Putamen (tissue), 1 donor: Measurements from ENCODE around the gene SUPT3H.
"Not testable (repeated sequence)": the region's sequence is repeated elsewhere in the genome, so short reads cannot be mapped to it uniquely, and the experiment has no call there.

Experiments
- DNase-seq: peaks from one replicate; pipeline ENCODE4 v3.0.0-alpha.2; 2016; ENCODE audit warnings: low spot score

Gene SUPT3H

GRCh38 chr6:45174045-45174444 lies 203.7 kb downstream of the SUPT3H start:
- no peak for DNase-seq

GRCh38 chr6:45171380-45171779 lies 206.4 kb downstream of the SUPT3H start:
- DNase-seq, result no peak

GRCh38 chr6:45170309-45170708 lies 207.4 kb downstream of the SUPT3H start:
- DNase-seq, result no peak

GRCh38 chr6:45169815-45170214 lies 207.9 kb downstream of the SUPT3H start:
- no peak for DNase-seq

GRCh38 chr6:45163952-45164766 lies 213.6 kb downstream of the SUPT3H start:
- no peak for DNase-seq

GRCh38 chr6:45160305-45160704 lies 217.4 kb downstream of the SUPT3H start:
- DNase-seq, result no peak

GRCh38 chr6:45156075-45156474 lies 221.7 kb downstream of the SUPT3H start:
- DNase-seq, result no peak

GRCh38 chr6:45155341-45155894 lies 222.3 kb downstream of the SUPT3H start:
- no peak for DNase-seq

- DNase-seq, result no peak
These were observed 223.1 kb downstream of the SUPT3H start for GRCh38 chr6:45154679-45155078.

- DNase-seq, result no peak
These were observed 228.9 kb downstream of the SUPT3H start for GRCh38 chr6:45148711-45149341.

- DNase-seq, result no peak
These were observed 229.5 kb downstream of the SUPT3H start for GRCh38 chr6:45148278-45148677.

- not testable (repeated sequence) for DNase-seq
These were observed 232.1 kb downstream of the SUPT3H start for GRCh38 chr6:45145658-45146057.

GRCh38 chr6:45138765-45139164 lies 239.0 kb downstream of the SUPT3H start:
- no peak for DNase-seq

- DNase-seq, result no peak
These were observed 241.2 kb downstream of the SUPT3H start for GRCh38 chr6:45136495-45136894.

GRCh38 chr6:45132658-45133294 lies 245.0 kb downstream of the SUPT3H start:
- no peak for DNase-seq

GRCh38 chr6:45132059-45132458 lies 245.7 kb downstream of the SUPT3H start:
- no peak for DNase-seq

GRCh38 chr6:45129051-45129450 lies 248.7 kb downstream of the SUPT3H start:
- no peak for DNase-seq

GRCh38 chr6:45127185-45127584 lies 250.5 kb downstream of the SUPT3H start:
- no peak for DNase-seq

GRCh38 chr6:45126033-45126432 lies 251.7 kb downstream of the SUPT3H start:
- no peak for DNase-seq

- DNase-seq, result no peak
These were observed 254.7 kb downstream of the SUPT3H start for GRCh38 chr6:45123023-45123422.

- no peak for DNase-seq
These were observed 259.0 kb downstream of the SUPT3H start for GRCh38 chr6:45118754-45119153.

GRCh38 chr6:45116714-45117410 lies 260.9 kb downstream of the SUPT3H start:
- DNase-seq, result no peak
